Right forelimb (tissue), 1 donor: ENCODE data around the gene IL1RN.

Experiments
- DNase-seq: peaks from one replicate; pipeline ENCODE4 v3.0.0-alpha.2; 2018

The IL1RN gene

GRCh38 chr2:113157118-113157896 is 29.9 kb downstream of the IL1RN start:
- DNase-seq, result peak; percentile 64

- DNase-seq, result no peak
Observed at GRCh38 chr2:113157897-113158753, 30.7 kb downstream of the IL1RN start.

- DNase-seq, result no peak
Observed at GRCh38 chr2:113158884-113159553, 31.6 kb downstream of the IL1RN start.

DNA sequence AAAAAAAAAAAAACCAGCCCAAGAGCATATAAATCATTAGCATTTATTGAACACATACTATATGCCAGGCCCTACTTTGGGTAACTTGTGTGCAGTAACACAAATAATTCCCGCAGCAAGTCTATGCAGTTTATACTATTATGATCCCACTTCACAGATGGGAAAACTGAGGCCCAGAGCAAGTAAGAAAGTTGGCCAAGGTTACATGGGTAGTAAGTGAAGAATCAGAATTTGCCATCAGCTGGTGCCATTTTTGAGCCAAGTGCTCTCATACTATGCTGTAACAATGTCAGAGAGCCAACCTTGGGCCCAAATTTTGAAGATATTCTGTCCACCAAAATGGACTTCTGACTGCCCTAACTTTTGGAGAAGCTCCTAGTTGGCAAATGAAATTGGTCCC is 32.9 kb downstream of the IL1RN start:
- DNase-seq, result no peak

DNA sequence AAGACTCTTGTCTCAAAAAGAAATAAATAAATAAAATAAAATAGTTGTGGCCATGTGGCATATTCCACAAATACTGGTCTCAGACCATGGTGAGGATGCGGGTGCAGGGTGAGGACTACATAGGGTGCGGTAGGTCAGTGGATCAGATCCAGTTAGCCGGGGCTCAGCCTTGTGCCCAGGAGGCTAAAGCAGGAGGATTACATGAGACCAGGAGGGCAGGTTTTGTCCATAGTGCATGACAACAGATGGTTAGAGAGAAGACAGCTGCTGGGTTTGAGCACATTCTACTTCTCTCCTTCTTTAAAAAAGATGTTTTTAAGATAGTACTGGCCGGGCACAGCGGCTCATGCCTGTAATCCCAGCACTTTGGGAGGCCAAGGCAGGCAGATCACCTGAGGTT is 33.6 kb downstream of the IL1RN start:
- peak; percentile 13 for DNase-seq

DNA sequence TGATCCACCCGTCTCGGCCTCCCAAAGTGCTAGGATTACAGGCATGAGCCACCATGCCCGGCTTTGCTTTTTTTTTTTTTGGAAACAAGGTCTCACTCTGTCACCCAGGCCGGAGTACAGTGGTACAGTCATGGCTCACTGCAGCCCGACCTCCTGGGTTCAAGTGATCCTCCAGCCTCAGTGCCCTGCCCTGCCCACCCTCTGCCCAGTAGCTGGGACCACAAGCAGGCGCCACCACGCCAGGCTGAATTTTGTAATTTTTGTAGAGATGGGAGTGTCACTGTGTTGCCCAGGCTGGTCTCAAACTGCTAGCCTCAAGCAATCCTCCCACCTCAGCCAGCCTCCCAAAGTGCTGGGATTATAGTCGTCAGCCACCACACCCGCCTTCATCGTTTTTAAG is 34.8 kb downstream of the IL1RN start:
- peak; percentile 11 for DNase-seq

GRCh38 chr2:113162869-113163268 is 35.5 kb downstream of the IL1RN start:
- DNase-seq, result no peak

GRCh38 chr2:113164215-113164929 is 37.0 kb downstream of the IL1RN start:
- DNase-seq, result no peak

- DNase-seq, result no peak
Observed at GRCh38 chr2:113164930-113165585, 37.7 kb downstream of the IL1RN start.

- DNase-seq, result no peak
Observed at GRCh38 chr2:113166187-113166645, 38.8 kb downstream of the IL1RN start.

DNA sequence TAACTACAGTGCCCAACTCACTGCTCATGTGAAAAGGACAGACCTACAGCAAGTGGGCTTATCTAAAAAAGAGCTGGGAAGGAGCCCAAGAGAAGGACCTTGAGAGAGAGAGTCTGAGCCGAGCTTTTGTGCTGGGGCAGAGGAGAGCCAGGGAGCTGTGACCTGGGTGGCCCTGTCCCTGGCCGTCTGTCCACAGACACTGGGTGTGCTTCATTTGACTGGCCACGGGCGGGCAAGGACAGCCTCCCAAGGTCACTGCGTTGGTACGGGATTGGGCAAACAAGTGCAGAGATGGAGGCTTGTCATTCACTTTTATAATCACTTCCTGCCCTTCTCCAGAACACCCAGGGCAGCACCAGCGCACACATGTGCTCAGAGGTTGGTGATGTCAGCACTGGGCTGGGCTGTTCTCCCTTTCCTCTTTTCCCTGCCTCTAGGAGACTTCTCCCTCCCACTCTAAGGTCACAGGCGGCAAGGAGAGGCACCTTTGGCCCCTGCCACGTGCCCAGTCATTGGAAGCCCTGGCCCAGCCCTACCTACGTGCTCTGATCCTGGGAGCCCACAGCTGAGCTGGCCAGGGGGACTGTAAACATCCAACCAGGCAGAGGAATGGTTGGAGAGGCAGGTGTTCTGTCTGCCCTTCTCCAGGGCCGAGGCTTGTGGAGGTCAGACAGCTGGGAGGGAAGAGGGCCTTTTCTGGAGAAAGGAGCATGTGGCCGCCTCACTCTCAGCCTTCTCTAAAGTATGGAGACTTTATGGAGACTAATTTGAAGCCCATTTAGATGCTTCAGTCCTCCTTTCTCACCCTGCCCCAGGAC is 39.9 kb downstream of the IL1RN start:
- DNase-seq, result no peak

DNA sequence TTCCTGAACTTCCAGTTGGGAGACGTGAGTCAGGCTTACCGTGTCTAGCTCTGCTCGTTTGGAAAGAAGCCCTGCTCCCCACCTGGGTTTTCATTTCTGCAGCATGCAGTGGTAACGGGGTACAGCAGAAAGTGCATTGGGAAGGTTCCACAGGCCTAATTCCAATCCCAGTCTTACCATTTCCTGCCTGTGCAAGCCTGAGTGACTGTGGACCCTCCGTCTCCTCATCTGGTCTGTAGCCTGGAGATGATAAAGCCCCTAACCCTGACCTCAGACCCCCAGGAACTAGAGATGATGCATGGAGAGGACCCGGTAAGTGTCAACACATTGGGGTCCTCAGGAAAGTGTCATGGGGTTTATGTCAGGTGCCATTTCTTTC is 40.6 kb downstream of the IL1RN start:
- DNase-seq, result no peak

GRCh38 chr2:113169002-113169530 is 41.7 kb downstream of the IL1RN start:
- no peak for DNase-seq

DNA sequence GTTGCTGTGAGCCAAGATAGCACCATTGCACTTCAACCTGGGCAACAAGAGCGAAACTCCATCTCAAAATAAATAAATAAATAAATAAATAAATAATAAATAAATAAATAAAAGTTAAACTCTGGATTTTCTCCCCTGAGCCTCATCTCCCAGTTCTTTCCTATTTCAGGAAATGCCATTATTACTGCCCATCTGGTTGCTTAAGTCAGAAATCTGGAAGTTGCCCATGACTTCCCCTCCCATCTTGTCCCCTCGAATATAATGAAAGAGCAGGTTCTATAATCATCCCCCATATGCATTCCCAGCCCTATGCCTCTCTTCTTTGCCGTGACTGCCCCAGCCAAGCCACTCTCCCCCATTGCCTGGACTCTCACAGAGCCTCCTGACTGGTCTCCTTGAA is 42.2 kb downstream of the IL1RN start:
- DNase-seq, result no peak

DNA sequence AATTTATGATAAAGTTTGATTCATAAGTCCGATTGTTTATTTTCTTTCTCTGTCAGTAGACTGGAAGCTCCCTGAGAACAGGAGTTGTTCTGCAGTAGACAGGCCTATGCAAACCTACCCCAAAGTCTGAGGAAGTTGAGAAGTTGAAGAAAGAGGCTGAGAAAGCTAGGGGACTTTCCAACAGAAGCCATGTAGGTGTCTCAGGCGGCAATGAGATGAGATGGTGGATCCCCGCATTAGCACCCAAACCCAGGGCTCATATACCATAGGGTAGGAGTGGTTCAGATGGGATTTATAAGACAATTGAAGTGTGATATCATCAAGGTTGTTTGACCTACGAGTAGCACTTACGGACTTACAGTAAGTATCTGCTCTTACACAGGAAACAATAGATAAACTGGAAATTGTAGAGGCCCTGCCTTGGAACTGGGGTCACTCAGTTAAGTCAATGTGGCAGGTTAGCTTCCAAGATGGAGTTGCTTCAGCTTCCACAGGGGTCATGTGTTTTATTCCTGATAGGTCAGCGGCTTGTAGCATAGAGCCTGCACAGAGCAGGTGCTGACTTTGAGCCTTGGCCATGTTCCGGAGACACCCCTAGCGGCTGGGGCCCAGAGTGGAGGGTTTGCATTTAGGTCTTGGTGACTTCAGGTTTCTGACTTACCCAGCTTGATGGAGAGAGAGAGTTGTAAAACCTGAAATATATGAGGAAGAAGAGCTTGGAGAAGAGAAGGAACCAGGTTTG is 44.1 kb downstream of the IL1RN start:
- DNase-seq, result no peak

- no peak for DNase-seq
Observed at GRCh38 chr2:113172721-113173541, 45.5 kb downstream of the IL1RN start.

DNA sequence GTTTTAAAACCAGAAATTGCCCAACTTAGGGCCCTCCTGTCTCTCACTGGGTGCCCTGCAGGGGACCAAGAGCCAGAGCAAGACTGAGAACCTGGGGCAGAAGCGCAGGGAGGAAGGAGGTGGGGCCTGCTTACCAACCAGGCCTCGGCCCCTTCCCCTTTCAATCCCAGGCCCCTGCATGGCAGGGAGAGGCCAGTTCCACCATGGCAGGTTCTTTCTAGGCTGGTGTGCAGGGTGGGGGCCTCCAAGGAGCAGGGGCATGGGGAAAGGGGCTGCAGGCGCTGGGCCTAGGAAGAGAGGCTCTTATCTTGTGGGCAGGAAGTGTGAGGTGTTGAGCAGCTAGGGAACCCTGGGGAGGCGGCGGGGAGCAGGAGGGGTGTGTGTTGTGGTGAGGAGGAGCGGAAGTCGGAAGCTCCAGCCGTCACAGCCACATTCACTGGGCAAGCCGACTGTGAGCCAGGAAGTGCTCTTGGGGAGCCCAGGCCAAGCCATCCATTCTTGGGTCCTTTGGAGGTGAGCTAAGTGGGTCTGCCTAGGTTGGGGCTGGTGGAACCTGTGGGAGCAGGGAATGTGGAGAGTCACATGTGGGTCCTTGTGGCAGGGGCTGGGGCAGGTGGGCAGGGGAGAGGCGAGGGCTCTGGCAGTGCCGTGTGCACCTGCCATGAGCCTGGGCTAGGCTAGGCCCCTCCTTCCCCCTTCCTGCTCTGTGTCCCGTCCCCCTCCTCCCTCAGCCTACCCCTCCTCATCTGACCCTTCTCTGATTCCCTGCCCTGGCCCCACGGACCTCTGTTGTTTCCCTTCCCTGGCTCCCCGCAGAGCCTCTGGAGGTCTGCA is 46.4 kb downstream of the IL1RN start, which contains the start of gene PSD4:
Gene PSD4, plus strand, starts transcription at position 430 of the 834 bp plus-strand sequence. CDS start 8,486 bp downstream, outside the sequence.
- no peak for DNase-seq

GRCh38 chr2:113174376-113174750 is 47.0 kb downstream of the IL1RN start:
- no peak for DNase-seq
